ENCODE data around the gene SRRM1.

GRCh38 chr1:24609949-24610517, 33.1 kb upstream of the SRRM1 start:
- TF ChIP-seq CTCF (conservative IDR thresholded peaks at IDR 0.05) (no peak), ZFX (IDR thresholded peaks at IDR 0.05) (no peak)

Measured in C4-2B (cell line).